A673 (cell line): Measurements from ENCODE around the gene KLHL41. TPM values are rescaled to one million over a fixed set of nuclear protein-coding genes. Genes with fewer than 3 reads are reported as not detected.
A peak's percentile ranks its signal among the peaks of the same experiment; 100 is the strongest.

Experiments used
- BruUV-seq: library from RNA; stranded (reverse); fragments of 400-500 nt; replicated peaks from 2 replicates; lab custom pipeline; 2021; lab: Mats Ljungman, UMichigan
- CTCF ChIA-PET: fragments of 300-600 bp; sonication (Branson Sonifier 250); formaldehyde crosslinking; loops from one replicate; lab custom pipeline; 2022; ENCODE audit warnings: antibody characterized with exemption; lab: Charles Lee
- POLR2A ChIA-PET: fragments of 300-600 bp; sonication (Branson Sonifier 250); formaldehyde crosslinking; loops from one replicate; lab custom pipeline; 2022; ENCODE audit warnings: antibody characterized with exemption; ENCODE audit not compliant: low non-redundant PET; lab: Charles Lee
- DNase-seq: peaks from one replicate; pipeline ENCODE4 v3.0.0-alpha.2; 2015; ENCODE audit warnings: low spot score
- H3K27ac ChIP-seq: fragments of 200-600 bp; sonication (generic); 2 replicates; pipeline ENCODE4 v1.5.1; 2016; ENCODE audit warnings: mixed run types, low read depth, mild to moderate bottlenecking, mixed read lengths, antibody characterized with exemption, low read length; ENCODE audit not compliant: poor library complexity, severe bottlenecking
- H3K27me3 ChIP-seq: fragments of 200-600 bp; sonication (generic); replicated peaks from 2 replicates; pipeline ENCODE4 v1.6.1; 2017; ENCODE audit warnings: mixed run types, low read depth, mild to moderate bottlenecking, mixed read lengths, antibody characterized with exemption, low read length; ENCODE audit not compliant: insufficient read depth, poor library complexity
- H3K36me3 ChIP-seq: fragments of 200-600 bp; sonication (generic); 2 replicates; pipeline ENCODE4 v1.6.1; 2016; ENCODE audit warnings: mixed run types, mild to moderate bottlenecking, mixed read lengths, antibody characterized with exemption, low read length; ENCODE audit not compliant: insufficient read depth, poor library complexity, severe bottlenecking
- H3K4me1 ChIP-seq: fragments of 200-600 bp; sonication (generic); 2 replicates; pipeline ENCODE4 v1.6.1; 2017; ENCODE audit warnings: mixed run types, mild to moderate bottlenecking, mixed read lengths, antibody characterized with exemption, low read length; ENCODE audit not compliant: insufficient read depth, poor library complexity, severe bottlenecking
- H3K4me3 ChIP-seq: fragments of 200-600 bp; sonication (generic); 2 replicates; pipeline ENCODE4 v1.5.1; 2016; ENCODE audit warnings: low read depth, mixed run types, mild to moderate bottlenecking, mixed read lengths, low read length; ENCODE audit not compliant: poor library complexity, severe bottlenecking
- H3K9me3 ChIP-seq: fragments of 200-600 bp; sonication (generic); 2 replicates; pipeline ENCODE4 v1.6.1; 2016; ENCODE audit warnings: mixed run types, low read depth, mild to moderate bottlenecking, mixed read lengths, antibody characterized with exemption, low read length; ENCODE audit not compliant: poor library complexity, severe bottlenecking
- CTCF ChIP-seq: fragments of 300-800, 200-600 bp; sonication (generic); conservative IDR thresholded peaks from 2 replicates; pipeline ENCODE4 v1.5.1; 2017; ENCODE audit warnings: low read depth, mild to moderate bottlenecking, antibody characterized with exemption, low read length, moderate library complexity, mixed read lengths
- EZH2 ChIP-seq: fragments of 200-600 bp; sonication (generic); IDR thresholded peaks from 2 replicates; pipeline ENCODE4 v1.6.1; 2017; ENCODE audit warnings: borderline replicate concordance, low read depth, mild to moderate bottlenecking, mixed read lengths, antibody characterized with exemption, low read length; ENCODE audit not compliant: poor library complexity, severe bottlenecking
- intact Hi-C: fragments of 100-400 bp; cut with micrococcal nuclease; formaldehyde crosslinking; loops from one replicate; pipeline ENCODE4 v1.10.0; 2022; ENCODE audit not compliant: unreplicated experiment
- total RNA-seq: library from RNA; stranded (reverse); gene quantifications from 2 replicates; pipeline ENCODE4 v1.2.3, GENCODE V29; 2021

Gene KLHL41
- total RNA-seq, 1 experiment from 2014 or later = 0.34 TPM

GRCh38 chr2:169480079-169480465, 29.4 kb upstream of the KLHL41 start:
- no peaks in the 10 kb centered on the region for H3K27me3 ChIP-seq
- DNase-seq = peak; percentile 14
- no peaks in the 10 kb centered on the region for H3K9me3 ChIP-seq
- peak overlapping the region; percentile 64 for H3K27ac ChIP-seq
- H3K4me1 ChIP-seq = no peaks in the 10 kb centered on the region
- CTCF ChIA-PET = interaction anchor here (0.5 kb wide), 1 partner anchor 74 kb away, joined by 3 read pairs; no protein-coding TSS in a partner anchor
- POLR2A ChIA-PET = no interaction called here
- intact Hi-C loops = no loop called here
- H3K4me3 ChIP-seq = peak overlapping the region; percentile 75
- no TSS peak for BruUV-seq
- TF ChIP-seq EZH2 (no peak), CTCF (no peak)
- no peaks in the 10 kb centered on the region for H3K36me3 ChIP-seq

- Histone ChIP-seq H3K9me3 (no peaks in the 10 kb centered on the region), H3K4me3 (no peak overlapping the region), H3K27ac (no peak overlapping the region), H3K36me3 (no peaks in the 10 kb centered on the region), H3K27me3 (no peaks in the 10 kb centered on the region), H3K4me1 (no peaks in the 10 kb centered on the region)
- TF ChIP-seq EZH2 (no peak), CTCF (no peak)
- intact Hi-C loops = no loop called here
- POLR2A ChIA-PET = no interaction called here
- CTCF ChIA-PET = no interaction called here
- DNase-seq = no peak
- no TSS peak for BruUV-seq
Measured at GRCh38 chr2:169485650-169486138, 23.8 kb upstream of the KLHL41 start.

GRCh38 chr2:169486487-169486886, 23.0 kb upstream of the KLHL41 start:
- H3K36me3 ChIP-seq = no peaks in the 10 kb centered on the region
- H3K27me3 ChIP-seq = no peaks in the 10 kb centered on the region
- POLR2A ChIA-PET = no interaction called here
- no peaks in the 10 kb centered on the region for H3K4me1 ChIP-seq
- intact Hi-C loops = no loop called here
- CTCF ChIA-PET = no interaction called here
- BruUV-seq = no TSS peak
- DNase-seq = no peak
- H3K27ac ChIP-seq = no peak overlapping the region
- H3K9me3 ChIP-seq = no peaks in the 10 kb centered on the region
- no peak overlapping the region for H3K4me3 ChIP-seq
- TF ChIP-seq CTCF (no peak), EZH2 (no peak)
